Osteocyte (in vitro differentiated cells): ENCODE measurements around the gene POLRMT. TPM values are rescaled to one million over a fixed set of nuclear protein-coding genes. Genes with fewer than 3 reads are reported as not detected.

Experiments
- DNase-seq: peaks from one replicate; pipeline ENCODE4 v3.0.0; 2021; ENCODE audit warnings: mixed read lengths; ENCODE audit not compliant: unreplicated experiment; ENCODE audit errors: extremely low spot score
- H3K27ac Mint-ChIP-seq: one replicate; pipeline ENCODE4 v1.8.0; 2021; ENCODE audit warnings: mild to moderate bottlenecking, mixed read lengths; ENCODE audit not compliant: unreplicated experiment
- H3K27me3 Mint-ChIP-seq: one replicate; pipeline ENCODE4 v1.8.0; 2021; ENCODE audit warnings: mixed read lengths; ENCODE audit not compliant: unreplicated experiment
- H3K36me3 Mint-ChIP-seq: one replicate; pipeline ENCODE4 v1.8.0; 2021; ENCODE audit warnings: mixed read lengths; ENCODE audit not compliant: unreplicated experiment
- H3K4me1 Mint-ChIP-seq: one replicate; pipeline ENCODE4 v1.8.0; 2021; ENCODE audit warnings: mixed read lengths; ENCODE audit not compliant: unreplicated experiment
- H3K4me3 Mint-ChIP-seq: one replicate; pipeline ENCODE4 v1.8.0; 2021; ENCODE audit warnings: mild to moderate bottlenecking, moderate library complexity, mixed read lengths; ENCODE audit not compliant: unreplicated experiment
- H3K9me3 Mint-ChIP-seq: one replicate; pipeline ENCODE4 v1.8.0; 2021; ENCODE audit warnings: mixed read lengths; ENCODE audit not compliant: unreplicated experiment
- total RNA-seq: library from RNA; stranded (reverse); gene quantifications from 2 replicates; pipeline ENCODE4 v1.2.1, GENCODE V29; 2021
- TF ChIP-seq, protein P1 (sequence below): fragments of 200-600 bp; sonication (generic); IDR thresholded peaks from 2 replicates; pipeline ENCODE4 v1.5.0; 2021; ENCODE audit warnings: antibody characterized with exemption, mild to moderate bottlenecking, moderate library complexity

The POLRMT gene
- total RNA-seq, 1 donor from 2014 or later, result 44.6 TPM

DNA sequence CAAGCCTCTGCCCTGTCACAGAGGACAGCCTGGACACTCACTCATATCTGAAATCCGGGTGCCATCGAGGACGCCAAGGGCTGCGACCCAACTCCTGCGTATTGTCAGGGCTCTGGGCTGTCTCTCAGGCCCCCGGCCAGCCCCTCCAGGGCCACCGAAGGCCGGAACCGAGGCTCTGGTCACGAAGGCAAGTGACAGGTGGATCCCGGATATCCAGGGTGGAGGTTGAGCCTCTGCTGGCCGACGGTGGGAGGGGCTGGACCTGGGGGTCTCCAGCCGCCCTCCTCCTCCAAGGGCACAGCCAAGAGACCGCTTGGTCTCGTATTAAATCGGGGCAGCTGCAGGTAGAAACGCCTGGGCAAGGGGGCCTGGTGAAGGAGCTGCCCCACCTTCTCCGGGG, 24.3 kb upstream of the POLRMT start:
- Mint-ChIP-seq H3K4me3 (no peak overlapping the region), H3K27ac (no peak overlapping the region), H3K9me3 (no peaks in the 10 kb centered on the region), H3K27me3 (no peaks in the 10 kb centered on the region), H3K4me1 (peaks cover 20% of the 10 kb centered on the region), H3K36me3 (no peaks in the 10 kb centered on the region)
- no peak for DNase-seq
- TF ChIP-seq, protein P1, sequence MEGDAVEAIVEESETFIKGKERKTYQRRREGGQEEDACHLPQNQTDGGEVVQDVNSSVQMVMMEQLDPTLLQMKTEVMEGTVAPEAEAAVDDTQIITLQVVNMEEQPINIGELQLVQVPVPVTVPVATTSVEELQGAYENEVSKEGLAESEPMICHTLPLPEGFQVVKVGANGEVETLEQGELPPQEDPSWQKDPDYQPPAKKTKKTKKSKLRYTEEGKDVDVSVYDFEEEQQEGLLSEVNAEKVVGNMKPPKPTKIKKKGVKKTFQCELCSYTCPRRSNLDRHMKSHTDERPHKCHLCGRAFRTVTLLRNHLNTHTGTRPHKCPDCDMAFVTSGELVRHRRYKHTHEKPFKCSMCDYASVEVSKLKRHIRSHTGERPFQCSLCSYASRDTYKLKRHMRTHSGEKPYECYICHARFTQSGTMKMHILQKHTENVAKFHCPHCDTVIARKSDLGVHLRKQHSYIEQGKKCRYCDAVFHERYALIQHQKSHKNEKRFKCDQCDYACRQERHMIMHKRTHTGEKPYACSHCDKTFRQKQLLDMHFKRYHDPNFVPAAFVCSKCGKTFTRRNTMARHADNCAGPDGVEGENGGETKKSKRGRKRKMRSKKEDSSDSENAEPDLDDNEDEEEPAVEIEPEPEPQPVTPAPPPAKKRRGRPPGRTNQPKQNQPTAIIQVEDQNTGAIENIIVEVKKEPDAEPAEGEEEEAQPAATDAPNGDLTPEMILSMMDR, result no peak

DNA sequence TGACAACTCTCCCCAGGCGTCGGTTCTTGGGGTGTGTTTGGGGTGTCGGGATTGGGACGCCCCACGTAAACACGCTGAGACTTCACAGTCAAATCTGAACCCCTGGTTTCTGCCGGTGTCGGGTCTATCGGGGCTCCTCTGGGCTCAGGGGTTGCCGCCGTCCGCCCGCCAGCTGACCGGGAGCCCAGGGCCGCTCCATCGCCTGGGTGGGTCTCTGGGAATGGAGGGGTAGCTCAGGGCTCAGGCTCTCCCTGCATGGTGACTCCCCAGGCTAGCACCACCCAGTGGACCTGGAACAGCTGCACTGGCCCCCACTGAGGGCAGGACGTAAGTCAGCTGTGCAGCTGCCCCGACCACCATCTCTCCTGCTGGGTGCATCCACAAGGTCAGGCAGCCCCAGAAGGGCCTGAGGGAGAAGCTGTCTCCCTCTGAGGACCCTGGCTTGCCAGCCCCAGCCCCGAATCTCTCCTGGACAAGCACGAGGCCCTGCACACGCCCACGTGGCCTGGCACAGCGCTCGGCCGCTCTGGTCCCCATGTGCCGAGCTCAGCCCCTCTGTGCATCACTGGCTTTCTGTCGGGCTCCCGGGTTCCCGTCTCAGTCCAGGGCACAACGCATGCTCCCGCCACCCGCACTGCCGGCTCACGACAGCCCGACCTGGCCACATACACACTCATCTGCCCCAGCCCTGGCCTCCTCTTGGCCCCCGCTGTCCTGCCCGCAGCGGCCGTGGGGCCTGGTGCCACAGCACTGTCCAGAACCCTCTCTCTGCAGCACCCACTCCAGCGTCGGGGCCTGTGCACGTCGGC, 23.6 kb upstream of the POLRMT start:
- Mint-ChIP-seq H3K36me3 (no peaks in the 10 kb centered on the region), H3K9me3 (no peaks in the 10 kb centered on the region), H3K4me1 (peaks cover 19% of the 10 kb centered on the region), H3K27me3 (no peaks in the 10 kb centered on the region), H3K27ac (no peak overlapping the region), H3K4me3 (no peak overlapping the region)
- no peak for DNase-seq
- TF ChIP-seq, protein P1, result no peak

DNA sequence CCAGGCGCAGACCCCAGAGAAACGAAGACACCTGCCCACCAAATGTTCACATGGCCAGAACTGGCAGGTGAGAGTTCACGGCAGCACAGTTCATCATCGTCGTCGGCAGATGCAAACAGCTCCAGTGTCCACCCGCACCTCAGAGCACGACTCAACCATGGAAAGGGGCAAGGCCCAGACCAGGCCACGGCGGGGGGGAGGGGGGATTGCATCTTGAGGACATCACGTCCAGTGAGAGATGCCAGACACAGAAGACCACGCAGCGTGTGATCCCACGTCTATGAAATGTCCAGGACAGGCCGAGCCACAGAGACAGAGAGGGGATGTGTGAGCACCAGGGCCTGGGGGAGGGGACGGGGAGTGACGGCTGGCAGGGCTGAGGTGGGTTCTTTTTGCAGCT, 22.4 kb upstream of the POLRMT start:
- TF ChIP-seq, protein P1, result no peak
- Mint-ChIP-seq H3K4me1 (peaks cover 6% of the 10 kb centered on the region), H3K9me3 (no peaks in the 10 kb centered on the region), H3K27me3 (no peaks in the 10 kb centered on the region), H3K4me3 (no peak overlapping the region), H3K27ac (no peak overlapping the region), H3K36me3 (peaks cover 2% of the 10 kb centered on the region)
- DNase-seq, result no peak

DNA sequence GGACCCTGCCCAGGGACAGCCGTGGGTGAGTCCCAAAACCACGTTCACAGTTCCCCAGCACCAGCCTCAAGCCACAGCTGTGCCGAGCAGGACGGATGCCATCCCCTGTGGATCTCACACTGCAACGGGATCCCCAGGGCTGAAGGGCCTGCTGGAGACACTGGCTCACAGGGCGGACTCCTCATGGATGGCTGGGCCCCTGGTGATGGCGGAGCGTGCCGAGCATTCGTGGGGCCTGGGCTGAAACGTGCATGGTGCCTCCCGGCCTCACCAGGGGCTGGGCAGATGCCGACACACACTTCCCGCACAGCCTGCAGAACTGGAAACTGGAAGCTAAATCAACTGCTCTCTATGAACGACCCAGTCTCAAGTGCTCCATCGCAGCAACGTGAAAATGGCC, 20.1 kb upstream of the POLRMT start:
- Mint-ChIP-seq H3K4me1 (no peaks in the 10 kb centered on the region), H3K4me3 (no peak overlapping the region), H3K27ac (no peak overlapping the region), H3K9me3 (no peaks in the 10 kb centered on the region), H3K36me3 (peaks cover 2% of the 10 kb centered on the region), H3K27me3 (no peaks in the 10 kb centered on the region)
- TF ChIP-seq, protein P1, result no peak
- no peak for DNase-seq

DNA sequence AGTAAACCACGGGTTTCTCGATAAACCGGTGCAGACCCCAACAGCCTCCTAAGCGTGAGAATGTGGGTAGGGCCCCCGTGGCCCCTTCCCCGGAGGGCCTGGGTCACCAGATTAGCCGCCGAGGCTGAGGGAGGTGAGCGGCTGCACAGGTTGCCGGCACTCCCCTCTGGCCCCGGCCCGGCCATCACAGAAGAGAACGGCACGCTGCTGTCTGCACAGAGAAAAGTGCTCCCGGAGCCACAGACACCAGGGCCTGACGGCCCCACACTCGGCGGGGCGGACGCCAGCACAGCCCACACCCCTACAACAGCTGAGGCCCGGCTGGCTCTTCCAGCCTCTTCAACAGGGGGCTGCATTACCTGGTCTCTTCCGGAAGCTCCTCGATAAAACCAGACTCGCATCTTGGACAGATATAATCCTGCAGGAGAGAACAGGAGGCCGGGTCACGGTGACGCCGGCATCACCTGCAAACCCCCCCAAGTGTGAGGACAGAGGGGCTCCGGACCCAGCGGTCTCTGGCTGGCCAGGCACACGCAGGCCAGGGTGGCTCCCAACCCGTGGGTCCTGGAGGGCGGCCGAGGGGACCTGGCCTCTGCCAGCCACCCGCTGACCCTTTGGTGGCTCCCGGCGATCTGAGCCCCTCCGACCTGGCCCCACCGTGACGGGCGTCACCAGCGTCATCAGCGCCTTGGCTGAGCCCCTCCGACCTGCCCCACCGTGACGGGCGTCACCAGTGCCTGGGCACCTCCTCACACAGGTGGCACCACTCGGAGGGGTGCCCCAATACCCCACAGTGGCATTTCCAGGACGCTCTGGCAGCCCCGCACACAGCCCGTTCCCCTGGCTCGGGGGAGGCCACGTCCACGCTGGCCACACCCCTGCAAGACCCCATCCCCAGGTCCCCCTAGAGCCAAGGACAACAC, 19.4 kb upstream of the POLRMT start:
- TF ChIP-seq, protein P1, result no peak
- H3K36me3 Mint-ChIP-seq, result peaks cover 2% of the 10 kb centered on the region
- DNase-seq, result no peak
- H3K27me3 Mint-ChIP-seq, result no peaks in the 10 kb centered on the region
- no peak overlapping the region for H3K27ac Mint-ChIP-seq
- no peak overlapping the region for H3K4me3 Mint-ChIP-seq
- no peaks in the 10 kb centered on the region for H3K9me3 Mint-ChIP-seq
- H3K4me1 Mint-ChIP-seq, result no peaks in the 10 kb centered on the region
